ENCODE data around the gene ATAD1.
"Not testable (repeated sequence)": the region's sequence is repeated elsewhere in the genome, so short reads cannot be mapped to it uniquely, and the experiment has no call there.

The ATAD1 gene

DNA sequence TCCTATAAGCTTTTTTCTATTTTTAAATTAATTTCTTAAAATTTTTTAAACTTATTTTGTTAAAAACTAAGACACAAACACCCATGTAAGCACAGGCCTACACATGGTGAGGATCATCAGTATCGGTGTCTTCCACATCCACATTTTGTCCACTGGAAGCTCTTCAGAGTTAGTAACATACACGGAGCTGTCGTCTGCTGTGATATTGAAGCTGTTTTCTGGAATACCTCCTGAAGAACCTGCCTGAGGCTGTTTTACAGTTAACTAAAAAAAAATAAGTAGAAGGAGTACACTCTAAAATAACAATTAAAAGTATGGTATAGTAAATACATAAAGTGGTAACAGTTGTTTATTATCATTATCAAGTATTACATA is 27.6 kb upstream of the ATAD1 start:
- no peak for DNase-seq

DNA sequence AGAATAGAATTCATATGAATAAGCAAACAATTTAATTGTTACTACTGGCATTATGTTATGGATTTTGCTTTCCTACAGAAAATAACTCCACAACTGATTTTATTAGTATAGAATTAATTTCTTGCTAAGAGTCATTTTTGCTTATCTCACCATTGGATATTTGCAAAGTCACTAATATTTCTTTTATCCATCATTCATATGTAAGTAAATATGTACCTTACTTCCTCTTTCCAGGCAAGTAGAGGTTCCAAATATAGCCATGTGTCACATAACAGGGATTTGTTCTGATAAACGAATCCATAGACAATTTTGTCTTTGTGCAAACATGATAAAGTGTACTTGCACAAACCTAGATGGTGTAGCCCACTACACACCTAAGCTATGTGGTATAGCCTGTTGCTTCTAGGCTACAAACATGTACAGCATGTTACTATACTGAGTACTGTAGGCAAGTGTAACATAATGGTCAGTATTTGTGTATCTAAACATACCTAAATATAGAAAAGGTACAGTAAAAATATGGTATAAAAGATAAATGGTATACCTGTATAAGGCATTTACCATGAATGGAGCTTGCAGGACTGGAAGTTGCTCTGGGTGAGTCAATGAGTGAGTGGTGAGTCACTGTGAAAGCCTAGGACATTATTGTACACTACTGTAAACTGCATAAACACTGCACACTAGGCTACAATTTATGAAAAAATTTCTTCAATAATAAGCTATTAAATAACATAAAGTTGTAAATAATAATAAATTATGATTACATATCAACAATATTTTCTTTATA is 27.0 kb upstream of the ATAD1 start:
- DNase-seq = no peak

DNA sequence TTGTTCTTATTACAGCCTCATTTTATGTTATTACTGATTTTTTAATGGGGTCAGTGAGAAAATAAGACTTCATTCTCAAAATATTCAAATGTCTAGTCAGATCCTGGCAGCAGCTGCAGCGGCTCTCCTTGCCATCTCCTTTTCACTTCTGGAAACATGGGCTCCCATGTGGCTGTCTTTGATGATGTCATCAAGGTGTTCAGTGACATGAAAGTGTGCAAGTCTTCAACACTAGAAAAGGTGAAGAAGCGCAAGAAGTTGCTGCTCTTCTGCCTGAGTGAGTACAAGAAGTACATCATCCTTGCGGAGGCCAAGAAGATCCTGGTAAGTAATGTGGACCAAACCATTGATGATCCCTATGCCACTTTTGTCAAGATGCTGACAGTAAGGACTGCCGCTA is 25.7 kb upstream of the ATAD1 start:
- no peak for DNase-seq

DNA sequence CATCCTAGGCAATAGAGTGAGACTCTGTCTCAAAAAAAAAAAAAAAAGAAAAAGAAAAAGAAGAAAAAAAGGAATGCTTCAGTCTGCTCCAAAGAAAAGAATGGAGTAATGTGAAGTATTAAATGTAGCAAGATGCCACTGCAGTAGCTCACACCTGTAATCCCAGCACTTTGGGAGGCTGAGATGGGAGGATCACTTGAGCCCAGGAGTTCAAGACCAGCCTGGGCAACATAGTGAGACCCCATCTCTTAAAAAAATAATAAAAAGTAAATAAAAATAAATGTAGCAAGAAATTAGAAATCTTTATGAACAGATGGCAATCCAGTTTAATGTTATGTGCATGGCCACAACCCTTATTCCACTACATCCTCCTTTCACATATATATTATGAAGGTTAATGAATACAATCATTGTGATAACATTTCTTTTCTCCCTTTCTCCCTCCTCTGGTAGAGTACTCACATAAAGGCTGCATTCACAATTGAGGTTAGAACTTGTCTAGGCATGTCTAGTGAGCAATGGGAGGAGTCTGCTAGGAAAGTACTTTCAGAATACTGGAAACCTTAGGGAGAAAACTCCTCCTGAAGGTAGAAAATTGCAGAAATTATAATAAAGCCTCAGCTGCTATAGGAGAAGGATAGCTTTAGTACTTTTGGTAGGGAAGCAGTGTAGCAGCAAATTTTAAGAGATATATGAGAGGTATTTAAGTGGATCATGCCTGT is 24.9 kb upstream of the ATAD1 start:
- no peak for DNase-seq

DNA sequence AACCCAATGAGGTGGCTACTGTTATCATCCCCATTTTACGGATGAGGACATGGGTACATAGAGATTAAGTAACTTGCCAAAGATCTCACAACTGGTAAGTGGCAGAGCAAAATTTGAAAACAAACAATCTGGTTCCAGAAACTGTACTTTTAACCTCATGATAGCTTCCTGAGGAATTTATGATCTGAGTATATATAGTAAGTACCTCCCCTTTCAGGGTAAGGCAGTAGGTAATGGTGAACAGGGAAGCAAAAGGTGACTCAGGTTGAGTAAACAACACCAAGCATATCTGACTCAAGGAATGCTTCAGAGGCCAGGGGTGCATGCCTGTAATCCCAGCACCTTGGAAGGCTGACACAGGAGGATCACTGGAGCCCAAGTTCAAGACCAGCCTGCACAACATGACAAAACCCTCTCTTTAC is 24.2 kb upstream of the ATAD1 start:
- DNase-seq = no peak

DNA sequence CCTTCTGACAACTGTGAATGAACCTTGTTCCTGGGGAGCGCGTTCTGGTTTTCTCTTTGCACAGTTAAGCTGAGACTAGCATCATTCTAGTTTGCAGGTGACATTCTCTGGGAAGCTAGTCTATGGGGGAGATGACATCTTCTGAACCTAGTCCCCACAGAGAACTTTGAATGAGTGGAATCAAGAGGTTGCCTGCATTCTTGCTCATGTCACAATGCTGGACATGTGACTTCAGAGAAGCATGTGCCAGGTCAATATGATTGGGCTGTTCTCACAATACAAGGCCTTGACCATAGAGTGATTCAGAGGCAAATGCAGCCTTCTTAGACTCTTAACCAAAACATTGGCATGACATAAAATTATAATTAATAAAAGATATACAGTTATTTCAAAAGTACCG is 23.2 kb upstream of the ATAD1 start:
- no peak for DNase-seq

DNA sequence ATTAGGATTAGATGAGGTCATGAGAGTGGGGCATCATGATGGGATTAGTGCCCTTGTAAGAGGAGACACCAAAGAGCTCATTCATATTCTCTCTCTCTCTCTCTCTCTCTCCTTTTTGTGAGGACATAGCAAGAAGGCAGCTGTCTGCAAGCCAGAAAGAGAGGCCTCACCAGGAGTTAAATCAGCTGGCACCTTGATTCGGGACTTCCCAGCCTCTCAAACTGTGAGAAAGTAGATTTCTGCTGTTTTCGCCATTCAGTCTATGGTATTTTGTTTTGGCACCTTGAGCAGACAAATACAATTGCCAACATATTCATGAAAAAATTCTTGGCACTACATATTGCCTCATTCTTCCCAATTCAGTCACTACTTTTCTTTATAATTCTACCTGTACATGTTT is 20.6 kb upstream of the ATAD1 start:
- DNase-seq = no peak

DNA sequence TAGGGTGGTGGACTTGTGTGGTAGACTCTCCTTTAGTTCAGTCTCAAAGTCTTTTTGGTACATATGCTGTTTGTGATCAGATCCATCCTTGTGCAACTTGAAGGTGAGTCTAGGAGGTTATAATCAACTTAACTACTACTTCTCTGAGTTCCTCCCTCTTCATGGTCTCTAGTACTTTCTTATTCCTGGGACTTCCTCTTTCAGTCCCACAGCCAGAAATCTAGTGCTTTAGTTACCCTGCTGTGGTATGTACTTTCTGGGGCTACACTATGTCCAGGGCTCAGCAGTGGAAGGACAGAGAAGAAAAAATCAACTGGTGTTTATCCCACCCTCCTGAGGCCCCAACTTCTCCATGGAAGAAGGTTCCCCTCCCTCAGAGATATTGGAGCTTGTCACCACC is 19.4 kb upstream of the ATAD1 start:
- DNase-seq = no peak

DNA sequence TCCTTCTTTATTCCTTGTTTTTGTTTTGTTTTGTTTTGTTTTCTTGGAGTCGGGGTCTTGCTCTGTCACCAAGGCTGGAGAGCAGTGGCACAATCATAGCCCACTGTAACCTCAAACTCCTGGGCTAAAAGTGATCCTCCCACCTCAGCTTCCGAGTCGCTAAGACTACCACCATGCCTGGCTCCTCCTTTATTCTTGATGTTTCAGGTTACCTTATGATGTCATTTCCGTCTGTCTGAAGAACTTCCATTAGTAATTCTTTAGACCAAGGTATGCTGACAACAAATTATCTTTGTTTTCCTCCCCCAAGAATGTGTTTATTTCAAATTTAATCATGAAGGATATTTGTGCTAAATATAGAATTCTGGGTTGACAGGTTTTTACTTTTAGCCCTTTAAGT is 18.1 kb upstream of the ATAD1 start:
- no peak for DNase-seq

DNA sequence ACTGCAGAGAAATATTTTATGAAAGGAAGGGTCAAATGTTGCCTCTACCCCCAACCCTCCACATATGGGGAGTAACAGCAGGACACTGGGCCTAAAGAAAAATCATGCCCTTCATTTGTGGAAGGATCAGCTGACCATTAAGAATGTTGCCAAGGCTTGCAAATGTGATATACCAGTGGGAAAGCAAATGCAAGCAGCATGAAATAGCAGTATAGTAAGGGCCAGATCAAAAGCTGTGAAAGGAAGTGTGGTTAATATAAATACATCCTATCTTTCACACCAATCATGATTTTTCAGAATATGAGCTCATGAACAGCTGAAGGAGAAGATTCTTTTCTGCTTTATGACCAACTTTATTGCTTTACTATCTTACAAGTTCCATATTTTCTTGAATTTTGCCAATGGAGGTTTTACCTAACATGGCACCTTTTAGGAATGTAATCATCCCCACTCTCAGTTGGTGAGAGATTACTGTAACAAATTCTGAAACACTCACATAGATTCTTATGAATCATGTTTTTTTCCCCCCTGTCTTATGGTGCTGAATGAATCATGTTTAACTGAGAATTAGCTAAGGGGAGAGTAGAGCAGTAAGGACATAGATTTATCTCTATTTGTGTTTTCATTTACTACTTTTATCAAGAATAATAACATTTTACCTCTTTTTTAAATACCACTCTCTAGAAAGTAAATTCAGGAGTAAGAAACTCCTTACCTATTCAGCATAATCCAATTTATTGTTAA is 12.1 kb upstream of the ATAD1 start:
- no peak for DNase-seq

DNA sequence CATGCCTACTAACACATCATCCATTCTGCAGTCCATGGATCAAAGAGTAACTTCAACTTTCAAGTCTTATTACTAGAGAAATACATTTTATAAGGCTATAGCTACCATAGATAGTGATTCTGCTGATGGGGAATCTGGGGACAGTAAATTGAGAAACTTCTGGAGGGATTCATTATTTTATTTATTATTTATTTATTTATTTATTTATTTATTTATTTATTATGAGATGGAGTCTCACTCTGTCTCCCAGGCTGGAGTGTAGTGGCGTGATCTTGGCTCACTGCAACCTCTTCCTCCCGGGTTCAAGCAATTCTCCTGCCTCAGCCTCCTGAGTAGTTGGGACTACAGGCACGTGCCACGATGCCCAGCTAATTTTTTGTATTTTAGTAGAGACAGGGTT is 11.0 kb upstream of the ATAD1 start:
- not testable (repeated sequence) for DNase-seq

DNA sequence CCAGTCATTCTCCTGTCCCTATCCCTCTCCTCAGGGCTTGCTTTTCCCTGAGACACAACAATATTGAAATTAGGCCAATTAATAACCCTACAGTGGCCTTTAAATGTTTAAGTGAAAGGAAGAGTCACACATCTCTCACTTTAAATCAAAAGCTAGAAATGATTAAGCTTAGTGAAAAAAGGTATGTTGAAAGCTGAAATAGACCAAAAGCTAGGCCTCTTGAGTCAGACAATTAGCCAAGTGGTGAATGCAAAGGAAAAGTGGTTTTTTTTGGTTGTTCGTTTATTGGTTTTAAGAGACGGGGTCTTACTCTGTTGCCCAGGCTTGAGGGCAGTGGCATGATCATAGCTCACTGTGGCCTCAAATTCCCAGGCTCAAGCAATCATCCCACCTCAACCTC is 9.7 kb upstream of the ATAD1 start:
- no peak for DNase-seq

DNA sequence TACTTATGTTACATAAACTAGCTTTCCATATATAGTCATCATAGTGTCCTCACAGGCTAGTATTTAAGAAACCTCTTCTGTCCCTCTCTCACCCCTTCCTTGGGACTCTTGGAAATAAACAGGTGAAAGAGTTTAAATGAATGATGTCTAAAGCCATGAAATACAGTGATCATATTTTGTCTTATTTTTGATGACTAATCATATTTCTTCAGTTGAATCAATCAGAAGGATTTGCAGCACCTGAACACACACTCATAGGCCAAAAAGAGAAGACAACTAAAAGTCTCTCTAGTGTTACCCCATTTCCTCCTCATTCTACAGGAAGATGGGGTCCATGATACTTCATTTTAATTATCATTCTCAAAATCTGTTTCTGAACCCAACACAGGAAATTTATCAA is 8.6 kb upstream of the ATAD1 start:
- no peak for DNase-seq

DNA sequence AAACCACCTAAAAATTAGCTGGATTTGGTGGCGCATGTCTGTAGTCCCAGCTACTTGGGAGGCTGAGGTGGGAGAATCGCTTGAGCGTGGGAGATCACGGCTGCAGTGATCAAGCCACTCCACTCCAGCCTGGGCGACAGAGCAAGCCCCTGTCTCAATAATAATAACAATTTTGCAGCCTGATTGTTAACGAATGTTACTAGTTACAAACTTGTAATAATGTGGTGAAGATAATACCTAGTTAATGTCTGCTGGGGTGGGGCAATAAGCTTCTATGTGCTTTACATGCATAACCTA is 1.2 kb upstream of the ATAD1 start:
- no peak for DNase-seq

DNA sequence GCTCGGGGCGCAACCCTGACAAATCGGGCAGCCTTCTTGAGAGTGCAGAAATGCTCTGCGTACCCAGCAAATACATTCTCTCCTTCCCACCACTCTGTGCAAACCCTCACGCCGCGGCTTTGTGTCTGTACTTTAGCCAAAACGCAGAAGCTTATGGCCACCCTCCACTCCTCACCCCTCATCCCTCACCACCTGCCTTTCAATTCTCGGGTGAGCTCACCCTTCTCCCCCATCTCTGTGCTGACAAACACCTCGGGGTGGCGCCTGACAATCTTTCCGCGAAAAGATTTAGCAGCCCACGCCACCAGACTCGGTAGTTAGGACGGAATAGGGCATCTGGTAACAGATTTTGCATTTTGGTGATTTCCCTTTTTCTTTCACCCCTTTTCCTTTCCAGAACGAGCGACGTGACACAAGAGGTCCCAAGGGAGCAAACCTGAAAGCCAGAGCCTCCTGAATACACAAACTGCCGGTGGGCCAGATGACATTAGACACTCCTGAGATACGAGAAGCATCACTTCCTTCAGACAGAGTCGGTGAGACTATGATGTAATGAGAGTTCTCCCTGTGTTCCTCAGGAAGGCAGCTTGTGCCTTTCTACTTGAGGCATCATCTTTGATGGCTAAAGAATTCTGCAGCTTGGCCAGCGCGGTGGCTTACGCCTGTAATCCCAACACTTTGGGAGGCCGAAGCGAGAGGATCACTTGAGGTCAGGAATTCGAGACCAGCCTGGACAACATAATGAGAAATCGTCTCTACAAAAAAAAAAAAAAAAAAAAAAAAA is 671 bp upstream of the ATAD1 start:
- DNase-seq = peak; percentile 79

DNA sequence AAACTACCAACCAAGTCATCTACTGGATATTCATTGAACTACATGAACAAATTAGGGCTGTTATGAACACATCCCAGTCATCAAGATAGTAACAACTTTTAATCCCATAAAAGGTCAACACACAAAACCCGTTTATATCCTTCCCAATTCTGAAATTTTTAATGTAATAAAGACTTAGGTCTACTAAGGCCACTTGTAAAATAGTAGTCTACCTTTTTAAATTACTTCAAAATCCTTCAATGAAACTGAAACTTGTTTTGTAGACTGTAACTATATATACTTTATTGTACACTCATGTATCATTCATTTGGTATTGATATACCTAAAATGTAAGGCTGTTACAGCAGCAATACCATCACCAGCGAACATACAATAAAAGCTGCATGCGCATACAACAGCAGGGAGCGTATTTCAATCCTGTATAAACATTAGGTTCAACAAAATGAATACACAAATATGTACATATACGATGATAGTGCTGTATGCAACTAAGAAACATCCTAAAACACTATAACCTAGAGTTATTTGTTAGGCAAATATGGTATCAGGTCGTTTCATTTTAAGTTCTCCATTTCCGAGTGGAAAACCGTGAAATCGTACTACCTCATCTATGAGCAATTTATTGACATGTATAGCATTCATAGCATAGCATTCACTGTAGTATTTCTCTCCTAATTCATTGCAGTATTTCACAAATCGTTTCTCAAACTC is 973 bp downstream of the ATAD1 start:
- no peak for DNase-seq

DNA sequence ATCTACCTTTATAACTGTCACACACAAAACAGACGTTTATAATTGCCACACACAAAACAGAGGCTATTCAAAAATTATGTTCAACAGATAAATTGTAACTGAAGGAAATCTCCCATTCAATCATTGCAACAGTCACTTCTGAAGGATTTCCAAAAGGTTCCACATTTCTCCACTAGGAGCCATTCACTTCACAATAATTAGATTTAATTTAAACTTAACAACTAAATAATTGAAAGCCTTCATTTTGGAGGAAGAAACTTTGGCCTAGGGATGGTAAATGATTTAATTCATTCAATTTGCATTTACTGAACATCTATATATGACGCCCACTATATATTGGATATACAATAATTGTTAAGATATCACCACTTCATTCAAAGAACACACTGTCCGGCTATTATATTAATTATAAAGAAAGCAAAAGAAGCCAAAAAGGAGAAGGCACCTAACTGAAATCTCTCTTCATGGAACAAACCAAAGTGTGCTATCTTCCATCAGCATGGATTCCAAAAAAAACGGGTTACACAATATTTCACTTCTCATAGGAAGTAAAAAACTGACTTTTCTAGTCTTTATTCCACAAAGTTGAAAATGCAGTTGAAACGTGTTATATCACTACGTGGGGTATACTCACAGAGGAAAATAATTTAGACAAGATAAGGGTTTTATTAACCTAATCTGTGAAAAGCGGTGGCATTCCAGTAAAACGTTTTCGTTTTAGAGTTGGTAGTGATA is 1.7 kb downstream of the ATAD1 start:
- no peak for DNase-seq

DNA sequence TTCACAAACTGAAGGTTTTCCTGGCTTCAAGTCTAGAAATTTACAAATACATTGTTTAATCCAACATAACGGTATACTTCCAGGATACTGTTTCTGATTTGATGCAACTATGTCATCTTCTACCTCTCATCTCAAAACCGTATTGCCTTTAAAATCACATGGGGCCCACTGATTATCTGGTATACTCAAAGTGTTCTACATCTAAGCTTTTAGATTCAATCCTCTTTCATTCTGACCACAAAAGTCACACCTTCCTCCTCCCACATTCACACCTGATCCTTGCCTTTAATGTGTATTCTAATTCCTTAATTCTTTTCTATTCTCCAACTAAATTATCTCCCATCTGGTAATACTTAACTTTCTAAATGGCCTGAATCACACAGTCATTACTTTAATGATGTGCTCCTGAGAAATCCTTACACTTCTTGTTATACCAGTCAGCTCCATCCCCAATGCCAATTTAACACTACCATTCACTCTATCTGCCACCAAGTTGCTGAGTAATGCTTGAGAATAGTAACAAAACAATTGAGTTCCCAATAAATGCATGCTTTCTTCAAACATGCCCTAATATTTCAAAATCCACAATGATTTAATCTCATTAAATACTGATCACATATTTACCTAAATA is 13.0 kb downstream of the ATAD1 start:
- DNase-seq = no peak

DNA sequence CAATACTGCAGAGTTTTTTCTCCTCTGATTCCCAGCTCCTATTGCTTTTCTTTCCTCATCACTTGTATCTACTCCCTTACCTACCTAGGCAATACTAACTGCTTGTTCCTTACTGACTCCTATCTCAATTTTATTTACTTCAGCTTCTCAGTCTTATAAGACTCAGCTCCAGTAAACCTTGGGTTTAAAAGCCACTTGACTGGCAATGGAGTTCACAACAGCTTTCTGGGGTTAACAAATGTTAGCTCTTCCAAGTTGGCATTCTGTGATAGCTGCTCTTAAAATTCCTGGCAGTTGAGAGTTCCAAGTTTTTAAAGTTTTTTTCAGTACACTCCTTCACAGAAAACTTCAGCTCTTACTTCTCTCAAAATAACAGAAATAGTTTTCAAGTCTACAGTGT is 14.2 kb downstream of the ATAD1 start:
- no peak for DNase-seq

DNA sequence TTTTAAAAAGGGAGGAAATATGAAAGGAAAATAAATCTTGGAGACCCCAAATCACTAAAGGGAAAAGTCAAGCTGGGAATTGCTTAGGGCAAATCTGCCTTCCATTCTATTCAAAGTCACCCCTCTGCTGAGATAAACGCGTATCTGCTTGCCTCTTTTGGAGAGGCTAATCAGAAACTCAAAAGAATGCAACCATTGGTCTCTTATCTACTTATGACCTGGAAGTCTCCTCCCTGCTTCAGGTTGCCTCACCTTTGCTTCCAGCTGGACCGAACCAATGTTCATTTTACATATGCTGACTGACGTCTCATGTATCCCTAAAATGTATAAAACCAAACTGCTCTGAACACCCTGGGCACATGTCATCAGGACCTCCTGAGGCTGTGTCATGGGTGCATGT is 14.7 kb downstream of the ATAD1 start:
- DNase-seq = no peak

DNA sequence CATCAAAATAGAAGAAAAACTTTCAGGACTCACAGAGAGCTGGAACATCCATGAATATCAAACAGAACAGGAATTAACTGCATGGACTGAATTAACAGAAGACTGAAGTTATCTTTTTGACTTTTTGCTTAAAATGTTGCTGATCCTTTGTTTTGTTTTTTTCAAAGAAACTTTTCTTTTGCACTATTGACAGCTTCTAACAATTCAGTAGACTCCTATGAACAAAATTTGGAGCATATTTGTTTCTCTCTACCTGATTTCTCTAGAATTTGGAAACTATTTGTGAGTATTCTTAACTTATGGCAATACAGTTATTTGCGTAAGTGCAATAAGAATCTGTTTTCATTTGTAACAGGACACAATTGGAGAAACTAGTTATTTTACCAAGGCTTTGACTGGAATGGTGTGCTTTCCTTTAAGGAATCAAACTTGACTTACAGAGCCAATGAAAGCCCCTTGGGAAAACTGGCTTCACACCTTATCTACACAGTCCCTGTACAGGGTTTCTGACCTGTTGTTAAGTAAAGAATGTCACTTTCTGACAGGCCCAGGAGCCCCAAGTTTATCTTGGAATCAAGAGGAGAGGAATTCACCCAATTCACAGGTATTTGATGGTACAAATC is 16.1 kb downstream of the ATAD1 start:
- not testable (repeated sequence) for DNase-seq

Measured in activated CD8-positive, alpha-beta memory T cell treated with anti-CD3 and anti-CD28 coated beads, Interleukin-2, amount 50 U/mL, for 48 hours (primary cell).